PFSK-1 (cell line): Measurements from ENCODE around the gene KCNIP1.

Experiments used
- FOXP2 ChIP-seq: optimal IDR thresholded peaks from 2 replicates; pipeline ENCODE3; 2011; ENCODE audit warnings: borderline replicate concordance, control low read depth, inconsistent platforms; ENCODE audit not compliant: insufficient read depth; ENCODE audit errors: extremely low read length, extremely low read depth
- POLR2AphosphoS5 ChIP-seq: IDR thresholded peaks from 2 replicates; pipeline ENCODE4 v1.6.1; 2012; ENCODE audit warnings: low read depth, mild to moderate bottlenecking, control low read depth, low read length, moderate library complexity
- REST ChIP-seq, 2 experiments: IDR thresholded peaks; 2 replicates each; pipeline versions ENCODE4 v1.6.1 to v1.8.0; 2011 to 2012; ENCODE audit warnings: low read depth in 2 of 2, low read length in 2 of 2, control low read depth in 1 of 2, inconsistent platforms in 1 of 2, mild to moderate bottlenecking in 1 of 2, moderate library complexity in 1 of 2; ENCODE audit not compliant: insufficient read depth in 1 of 2
- SIN3A ChIP-seq: IDR thresholded peaks from 2 replicates; pipeline ENCODE4 v1.6.1; 2012; ENCODE audit warnings: mild to moderate bottlenecking, low read length, moderate library complexity, borderline replicate concordance; ENCODE audit not compliant: insufficient read depth
- TAF1 ChIP-seq: IDR thresholded peaks from 2 replicates; pipeline ENCODE4 v1.6.1; 2012; ENCODE audit warnings: low read length, control low read depth, borderline replicate concordance; ENCODE audit not compliant: insufficient read depth

DNA sequence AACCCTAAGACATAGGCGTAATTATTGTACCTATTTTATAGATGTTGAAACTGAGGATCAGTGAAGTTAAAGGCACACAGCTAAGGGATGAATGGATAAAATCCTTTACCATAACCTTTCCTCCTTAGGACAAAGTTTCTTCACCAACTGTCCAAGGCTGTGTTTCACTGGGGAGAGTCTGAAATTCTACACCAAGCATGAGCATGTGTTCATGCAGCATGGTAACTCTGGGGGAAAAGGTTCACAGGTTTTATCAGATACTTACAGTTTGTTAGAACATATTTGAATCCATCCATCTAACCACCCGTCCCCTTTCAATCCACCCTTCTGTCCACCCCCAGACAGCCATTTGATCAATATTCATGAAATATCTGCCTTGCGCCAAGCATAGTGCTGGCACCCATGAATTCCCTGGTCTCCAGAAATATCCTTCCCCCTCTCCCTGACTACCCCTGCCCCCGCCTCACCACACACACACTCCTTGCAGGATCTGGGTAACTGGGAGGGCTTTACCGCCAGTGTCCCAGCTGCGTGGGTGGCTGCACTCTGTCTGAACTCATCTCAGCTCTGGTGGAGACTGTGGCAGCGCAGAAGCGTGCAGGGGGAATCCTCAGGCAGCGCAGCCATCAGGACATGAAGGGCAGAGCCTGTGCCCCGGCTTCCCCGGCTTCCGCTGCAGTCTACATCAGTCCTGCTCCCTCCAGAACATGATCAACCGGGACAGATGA lies 6.3 kb upstream of the KCNIP1 start:
- TF ChIP-seq TAF1, result no peak
- no peak for TF ChIP-seq POLR2AphosphoS5
- TF ChIP-seq REST (IDR thresholded peaks at IDR 0.05; ENCODE audit: insufficient read depth in 1 of 2, low read depth in 2 of 2, low read length in 2 of 2), result no peak
- no peak for TF ChIP-seq FOXP2
- no peak for TF ChIP-seq SIN3A
